ENCODE results near the gene SRSF3. TPM values are rescaled to one million over a fixed set of nuclear protein-coding genes. Genes with fewer than 3 reads are reported as not detected.

SRSF3 gene
- total RNA-seq, 4 donors from 2014 or later, result 108 to 195 (median 156) TPM

DNA sequence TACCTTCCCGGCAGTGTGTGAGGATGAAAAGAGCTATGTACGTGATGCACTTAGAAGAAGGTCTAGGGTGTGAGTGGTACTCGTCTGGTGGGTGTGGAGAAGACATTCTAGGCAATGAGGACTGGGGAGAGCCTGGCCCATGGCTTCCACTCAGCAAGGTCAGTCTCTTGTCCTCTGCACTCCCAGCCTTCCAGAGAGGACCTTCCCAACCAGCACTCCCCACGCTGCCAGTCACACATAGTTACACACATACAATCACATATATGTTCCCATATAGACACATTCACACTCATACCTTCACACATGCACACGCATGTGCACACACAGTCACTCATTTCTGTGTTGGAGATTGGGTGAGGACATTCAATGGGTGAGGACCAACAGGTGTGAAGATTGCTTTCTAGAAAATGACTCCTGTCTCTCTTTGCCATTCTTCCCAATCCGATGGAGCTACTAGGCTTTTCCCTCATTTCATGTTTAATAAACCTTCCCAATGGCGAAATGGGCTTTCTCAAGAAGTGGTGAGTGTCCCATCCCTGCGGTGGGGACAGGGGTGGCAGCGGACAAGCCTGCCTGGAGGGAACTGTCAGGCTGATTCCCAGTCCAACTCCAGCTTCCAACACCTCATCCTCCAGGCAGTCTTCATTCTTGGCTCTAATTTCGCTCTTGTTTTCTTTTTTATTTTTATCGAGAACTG, 30.4 kb downstream of the SRSF3 start:
- Histone ChIP-seq H3K9me3 (no peaks in the 10 kb centered on the region), H3K4me1 (peaks cover 0 to 62% (median 21%) of the 10 kb centered on the region in 3 donors), H3K36me3 (no peaks in the 10 kb centered on the region), H3K4me3 (no peak overlapping the region), H3K27me3 (no peaks in the 10 kb centered on the region), H3K27ac (peak overlapping the region in 2 of 4 donors; percentile 49 to 57)
- 66 to 75% methylated on average over 5 to 6 of the region's 11 CpGs for WGBS, 2 donors (ENCODE audit: low coverage in 1 of 2)
- no peak for ATAC-seq
- TF ChIP-seq POLR2A (IDR thresholded peaks at IDR 0.05) (no peak), POLR2AphosphoS5 (IDR thresholded peaks at IDR 0.05) (no peak), EP300 (IDR thresholded peaks at IDR 0.05) (no peak)
- TF ChIP-seq, protein P1, sequence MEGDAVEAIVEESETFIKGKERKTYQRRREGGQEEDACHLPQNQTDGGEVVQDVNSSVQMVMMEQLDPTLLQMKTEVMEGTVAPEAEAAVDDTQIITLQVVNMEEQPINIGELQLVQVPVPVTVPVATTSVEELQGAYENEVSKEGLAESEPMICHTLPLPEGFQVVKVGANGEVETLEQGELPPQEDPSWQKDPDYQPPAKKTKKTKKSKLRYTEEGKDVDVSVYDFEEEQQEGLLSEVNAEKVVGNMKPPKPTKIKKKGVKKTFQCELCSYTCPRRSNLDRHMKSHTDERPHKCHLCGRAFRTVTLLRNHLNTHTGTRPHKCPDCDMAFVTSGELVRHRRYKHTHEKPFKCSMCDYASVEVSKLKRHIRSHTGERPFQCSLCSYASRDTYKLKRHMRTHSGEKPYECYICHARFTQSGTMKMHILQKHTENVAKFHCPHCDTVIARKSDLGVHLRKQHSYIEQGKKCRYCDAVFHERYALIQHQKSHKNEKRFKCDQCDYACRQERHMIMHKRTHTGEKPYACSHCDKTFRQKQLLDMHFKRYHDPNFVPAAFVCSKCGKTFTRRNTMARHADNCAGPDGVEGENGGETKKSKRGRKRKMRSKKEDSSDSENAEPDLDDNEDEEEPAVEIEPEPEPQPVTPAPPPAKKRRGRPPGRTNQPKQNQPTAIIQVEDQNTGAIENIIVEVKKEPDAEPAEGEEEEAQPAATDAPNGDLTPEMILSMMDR (IDR thresholded peaks at IDR 0.05), result no peak

DNA sequence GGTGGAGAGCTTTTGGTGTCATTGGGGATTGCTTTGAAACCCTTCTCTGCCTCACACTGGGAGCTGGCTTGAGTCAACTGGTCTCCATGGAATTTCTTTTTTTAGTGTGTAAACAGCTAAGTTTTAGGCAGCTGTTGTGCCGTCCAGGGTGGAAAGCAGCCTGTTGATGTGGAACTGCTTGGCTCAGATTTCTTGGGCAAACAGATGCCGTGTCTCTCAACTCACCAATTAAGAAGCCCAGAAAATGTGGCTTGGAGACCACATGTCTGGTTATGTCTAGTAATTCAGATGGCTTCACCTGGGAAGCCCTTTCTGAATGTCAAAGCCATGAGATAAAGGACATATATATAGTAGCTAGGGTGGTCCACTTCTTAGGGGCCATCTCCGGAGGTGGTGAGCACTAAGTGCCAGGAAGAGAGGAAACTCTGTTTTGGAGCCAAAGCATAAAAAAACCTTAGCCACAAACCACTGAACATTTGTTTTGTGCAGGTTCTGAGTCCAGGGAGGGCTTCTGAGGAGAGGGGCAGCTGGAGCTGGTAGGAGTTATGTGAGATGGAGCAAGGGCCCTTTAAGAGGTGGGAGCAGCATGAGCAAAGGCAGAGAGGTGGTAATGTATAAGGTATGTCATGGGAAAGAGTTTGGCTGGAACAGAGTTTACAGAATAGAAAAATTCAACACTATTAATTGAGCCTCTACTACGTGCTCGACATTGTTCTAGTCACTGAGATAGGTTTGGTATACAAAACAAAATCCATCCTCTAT, 31.2 kb downstream of the SRSF3 start:
- TF ChIP-seq POLR2AphosphoS5 (IDR thresholded peaks at IDR 0.05) (no peak), EP300 (IDR thresholded peaks at IDR 0.05) (no peak), POLR2A (IDR thresholded peaks at IDR 0.05) (no peak)
- TF ChIP-seq, protein P1 (IDR thresholded peaks at IDR 0.05), result no peak
- no peaks in the 10 kb centered on the region for H3K36me3 ChIP-seq
- H3K4me1 ChIP-seq, result peaks cover 0 to 62% (median 21%) of the 10 kb centered on the region in 3 donors
- no peaks in the 10 kb centered on the region for H3K9me3 ChIP-seq
- no peaks in the 10 kb centered on the region for H3K27me3 ChIP-seq
- H3K4me3 ChIP-seq, result no peak overlapping the region
- peak; percentile 43 for ATAC-seq
- H3K27ac ChIP-seq, result peak overlapping the region in 2 of 4 donors; percentile 49 to 57
- 60 to 67% methylated on average over 3 to 4 of the region's 5 CpGs for WGBS, 2 donors (ENCODE audit: low coverage in 1 of 2)

DNA sequence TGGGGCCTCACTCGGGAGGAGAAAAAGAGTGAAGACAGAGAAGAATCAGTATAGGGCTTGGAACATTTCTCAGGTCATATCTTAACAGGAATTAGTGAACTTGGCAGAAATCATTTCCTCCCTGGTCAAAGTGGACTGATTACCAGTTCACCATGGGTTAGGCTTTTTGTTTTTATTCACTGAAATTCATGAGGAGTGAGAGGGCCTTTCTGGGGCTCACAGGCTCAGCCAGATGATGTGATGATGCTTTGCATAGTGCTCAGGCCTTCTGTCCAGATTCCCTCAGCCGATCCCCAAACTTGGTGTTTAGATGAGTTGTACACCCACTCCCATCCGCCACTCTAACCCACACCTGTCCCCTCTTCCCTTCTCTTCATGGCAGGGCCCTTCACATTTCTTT, 32.5 kb downstream of the SRSF3 start:
- H3K36me3 ChIP-seq, result no peaks in the 10 kb centered on the region
- 85 to 93% methylated on average over 1 to 3 of the region's 3 CpGs for whole genome bisulfite sequencing, 2 donors (ENCODE audit: low coverage in 1 of 2)
- no peak overlapping the region for H3K4me3 ChIP-seq
- H3K27ac ChIP-seq, result peak overlapping the region in 2 of 4 donors; percentile 4 to 79
- H3K27me3 ChIP-seq, result no peaks in the 10 kb centered on the region
- TF ChIP-seq POLR2A (IDR thresholded peaks at IDR 0.05) (no peak), POLR2AphosphoS5 (IDR thresholded peaks at IDR 0.05) (no peak), EP300 (IDR thresholded peaks at IDR 0.05) (no peak)
- TF ChIP-seq, protein P1 (IDR thresholded peaks at IDR 0.05), result no peak
- ATAC-seq, result no peak
- no peaks in the 10 kb centered on the region for H3K9me3 ChIP-seq
- peaks cover 0 to 62% (median 21%) of the 10 kb centered on the region in 3 donors for H3K4me1 ChIP-seq

DNA sequence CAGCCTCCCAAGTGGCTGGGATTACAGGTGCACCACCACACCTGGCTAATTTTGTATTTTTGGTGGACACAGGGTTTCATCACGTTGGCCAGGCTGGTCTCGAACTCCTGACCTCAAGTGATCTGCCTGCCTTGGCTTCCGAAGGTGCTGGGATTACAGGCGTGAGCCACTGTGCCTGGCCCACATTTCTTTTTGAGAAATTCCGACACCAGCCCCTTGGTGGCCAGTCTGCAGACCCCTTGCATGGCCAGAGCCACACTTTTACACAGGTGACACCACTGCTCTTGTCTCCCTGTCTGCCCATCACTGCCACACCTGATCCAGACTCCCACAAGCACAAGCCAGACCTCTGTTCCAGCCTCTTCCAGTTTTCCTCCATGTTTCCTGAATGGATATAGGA, 33.0 kb downstream of the SRSF3 start:
- H3K27ac ChIP-seq, result peak overlapping the region in 3 of 4 donors; percentile 74 to 79 (median 74)
- no peaks in the 10 kb centered on the region for H3K27me3 ChIP-seq
- no peaks in the 10 kb centered on the region for H3K9me3 ChIP-seq
- TF ChIP-seq, protein P1 (IDR thresholded peaks at IDR 0.05), result no peak
- no peak for TF ChIP-seq POLR2A (IDR thresholded peaks at IDR 0.05)
- TF ChIP-seq POLR2AphosphoS5 (IDR thresholded peaks at IDR 0.05), result no peak
- TF ChIP-seq EP300 (IDR thresholded peaks at IDR 0.05), result no peak
- whole genome bisulfite sequencing, 2 donors (ENCODE audit: low coverage in 1 of 2), result 94% methylated on average over 3 to 5 of the region's 5 CpGs
- H3K36me3 ChIP-seq, result no peaks in the 10 kb centered on the region
- ATAC-seq, result no peak
- peaks cover 0 to 62% (median 21%) of the 10 kb centered on the region in 3 donors for H3K4me1 ChIP-seq
- H3K4me3 ChIP-seq, result no peak overlapping the region

Data from gastroesophageal sphincter (tissue), 4 donors.